A549 (cell line): ENCODE measurements around the gene TRIM50.

Experiments
- CHD4 ChIP-seq: fragments of 200-600 bp; sonication (generic); IDR thresholded peaks from 2 replicates; pipeline ENCODE4 v1.6.1; 2016; ENCODE audit warnings: antibody characterized with exemption, mild to moderate bottlenecking, borderline replicate concordance
- CTCF ChIP-seq: fragments of >200 bp; sonication (Bioruptor Twin); formaldehyde crosslinking; IDR thresholded peaks from 3 replicates; pipeline ENCODE4 v1.5.1; 2016
- EP300 ChIP-seq, 2 experiments: fragments of >200 bp; sonication (Bioruptor Twin); formaldehyde crosslinking; IDR thresholded peaks; 2 replicates in 1 of 2; 3 replicates in 1 of 2; pipeline ENCODE4 v1.6.1; 2016 to 2017
- HDAC2 ChIP-seq: fragments of 200-600 bp; sonication (generic); IDR thresholded peaks from 2 replicates; pipeline ENCODE4 v1.6.1; 2016
- KDM5A ChIP-seq: fragments of 200-600 bp; sonication (generic); IDR thresholded peaks from 2 replicates; pipeline ENCODE4 v1.6.1; 2016; ENCODE audit warnings: antibody characterized with exemption, mild to moderate bottlenecking
- MAFK ChIP-seq: fragments of 450-650 bp; IDR thresholded peaks from 2 replicates; pipeline ENCODE4 v1.6.1; 2014; ENCODE audit not compliant: partially characterized antibody
- MAX ChIP-seq: IDR thresholded peaks from 2 replicates; pipeline ENCODE4 v1.6.1; 2012
- POLR2A ChIP-seq: IDR thresholded peaks from 2 replicates; pipeline ENCODE4 v1.6.1; 2012; ENCODE audit warnings: mild to moderate bottlenecking, low read length
- RAD21 ChIP-seq, 2 experiments: fragments of >200 bp in 1 of 2; sonication (Bioruptor Twin) in 1 of 2; formaldehyde crosslinking in 1 of 2; IDR thresholded peaks in 1 of 2; conservative IDR thresholded peaks in 1 of 2; 2 replicates in 1 of 2; 3 replicates in 1 of 2; pipeline ENCODE4 v1.6.1; 2012 to 2018; ENCODE audit warnings: inconsistent platforms in 1 of 2

GRCh38 chr7:73359306-73359705 is 31.4 kb upstream of the TRIM50 start:
- TF ChIP-seq RAD21 (conservative IDR thresholded peaks at IDR 0.05 in 1 of 2, IDR thresholded peaks at IDR 0.05 in 1 of 2), result no peak
- TF ChIP-seq CTCF, result no peak
- no peak for TF ChIP-seq KDM5A
- TF ChIP-seq HDAC2, result no peak
- TF ChIP-seq POLR2A, result no peak
- TF ChIP-seq CHD4, result no peak
- TF ChIP-seq MAX, result no peak
- TF ChIP-seq MAFK, result no peak
- TF ChIP-seq EP300 (IDR thresholded peaks at IDR 0.05), result no peak
